ENCODE measurements around the gene SLC17A1. TPM values are rescaled to one million over a fixed set of nuclear protein-coding genes. Genes with fewer than 3 reads are reported as not detected.

The SLC17A1 gene
- total and polyA plus RNA-seq, 5 donors from 2014 or later, result not detected

- peak in 1 of 3 donors; percentile 34 for DNase-seq
- Histone ChIP-seq H3K27ac (ENCODE audit: insufficient read depth, low read length, poor library complexity, severe bottlenecking) (no peak overlapping the region), H3K9me3 (ENCODE audit: control insufficient read depth in 2 of 2, low read length in 2 of 2) (no peaks in the 10 kb centered on the region), H3K4me3 (ENCODE audit: low read depth, low read length) (no peak overlapping the region), H3K36me3 (ENCODE audit: control insufficient read depth, insufficient read depth, low read length) (no peaks in the 10 kb centered on the region), H3K4me1 (ENCODE audit: control insufficient read depth, insufficient read depth, low read length, poor library complexity, severe bottlenecking) (no peaks in the 10 kb centered on the region), H3K27me3 (ENCODE audit: control insufficient read depth, insufficient read depth, low read length) (peaks cover 12% of the 10 kb centered on the region)
- H3K4me1 Mint-ChIP-seq, result peaks cover 0 to 7% (median 0%) of the 10 kb centered on the region in 4 donors
- H3K27me3 Mint-ChIP-seq, result peaks cover 18% of the 10 kb centered on the region
- no peak overlapping the region for H3K4me3 Mint-ChIP-seq
- peak overlapping the region in 1 of 3 donors; percentile 28 for H3K27ac Mint-ChIP-seq
- no peaks in the 10 kb centered on the region for H3K36me3 Mint-ChIP-seq
- ATAC-seq (ENCODE audit: low read depth in 2 of 2), result no peak
- peaks cover 0 to 1% (median 0%) of the 10 kb centered on the region in 7 donors for H3K9me3 Mint-ChIP-seq
Measured at GRCh38 chr6:25872814-25873213, 41.0 kb upstream of the SLC17A1 start.

GRCh38 chr6:25869840-25870239 is 38.0 kb upstream of the SLC17A1 start:
- ATAC-seq (ENCODE audit: low read depth in 2 of 2) (no peak), DNase-seq (no peak)
- Mint-ChIP-seq H3K36me3 (no peaks in the 10 kb centered on the region), H3K4me1 (peaks cover 0 to 11% (median 9%) of the 10 kb centered on the region in 4 donors), H3K27me3 (peaks cover 26% of the 10 kb centered on the region), H3K4me3 (no peak overlapping the region), H3K27ac (no peak overlapping the region), H3K9me3 (peaks cover 0 to 1% (median 0%) of the 10 kb centered on the region in 7 donors)
- Histone ChIP-seq H3K27ac (ENCODE audit: insufficient read depth, low read length, poor library complexity, severe bottlenecking) (no peak overlapping the region), H3K4me3 (ENCODE audit: low read depth, low read length) (no peak overlapping the region), H3K36me3 (ENCODE audit: control insufficient read depth, insufficient read depth, low read length) (no peaks in the 10 kb centered on the region), H3K4me1 (ENCODE audit: control insufficient read depth, insufficient read depth, low read length, poor library complexity, severe bottlenecking) (no peaks in the 10 kb centered on the region), H3K27me3 (ENCODE audit: control insufficient read depth, insufficient read depth, low read length) (peaks cover 12% of the 10 kb centered on the region), H3K9me3 (ENCODE audit: control insufficient read depth in 2 of 2, low read length in 2 of 2) (no peaks in the 10 kb centered on the region)

GRCh38 chr6:25868436-25869183 is 36.8 kb upstream of the SLC17A1 start:
- Histone ChIP-seq H3K4me3 (ENCODE audit: low read depth, low read length) (no peak overlapping the region), H3K4me1 (ENCODE audit: control insufficient read depth, insufficient read depth, low read length, poor library complexity, severe bottlenecking) (no peaks in the 10 kb centered on the region), H3K27me3 (ENCODE audit: control insufficient read depth, insufficient read depth, low read length) (peaks cover 19% of the 10 kb centered on the region), H3K9me3 (ENCODE audit: control insufficient read depth in 2 of 2, low read length in 2 of 2) (no peaks in the 10 kb centered on the region), H3K36me3 (ENCODE audit: control insufficient read depth, insufficient read depth, low read length) (no peaks in the 10 kb centered on the region), H3K27ac (ENCODE audit: insufficient read depth, low read length, poor library complexity, severe bottlenecking) (no peak overlapping the region)
- Mint-ChIP-seq H3K27me3 (peaks cover 25% of the 10 kb centered on the region), H3K4me1 (peaks cover 0 to 11% (median 9%) of the 10 kb centered on the region in 4 donors), H3K27ac (no peak overlapping the region), H3K9me3 (peaks cover 0 to 6% (median 0%) of the 10 kb centered on the region in 7 donors), H3K4me3 (no peak overlapping the region), H3K36me3 (peaks cover 4% of the 10 kb centered on the region)
- DNase-seq, result no peak
- no peak for ATAC-seq (ENCODE audit: low read depth in 2 of 2)

GRCh38 chr6:25866011-25866410 is 34.2 kb upstream of the SLC17A1 start:
- H3K4me3 ChIP-seq (ENCODE audit: low read depth, low read length), result peak overlapping the region; percentile 5
- no peaks in the 10 kb centered on the region for H3K9me3 ChIP-seq (ENCODE audit: control insufficient read depth in 2 of 2, low read length in 2 of 2)
- Mint-ChIP-seq H3K27ac (peak overlapping the region in 1 of 3 donors; percentile 16), H3K4me3 (no peak overlapping the region), H3K9me3 (peaks cover 0 to 5% (median 0%) of the 10 kb centered on the region in 7 donors), H3K4me1 (peaks cover 0 to 11% (median 7%) of the 10 kb centered on the region in 4 donors), H3K27me3 (peaks cover 18% of the 10 kb centered on the region), H3K36me3 (peaks cover 4% of the 10 kb centered on the region)
- H3K4me1 ChIP-seq (ENCODE audit: control insufficient read depth, insufficient read depth, low read length, poor library complexity, severe bottlenecking), result no peaks in the 10 kb centered on the region
- H3K27ac ChIP-seq (ENCODE audit: insufficient read depth, low read length, poor library complexity, severe bottlenecking), result no peak overlapping the region
- H3K27me3 ChIP-seq (ENCODE audit: control insufficient read depth, insufficient read depth, low read length), result peaks cover 29% of the 10 kb centered on the region
- H3K36me3 ChIP-seq (ENCODE audit: control insufficient read depth, insufficient read depth, low read length), result no peaks in the 10 kb centered on the region
- peak; percentile 50 for ATAC-seq (ENCODE audit: low read depth in 2 of 2)
- DNase-seq, result peak in 2 of 3 donors; percentile 24 to 26

- Mint-ChIP-seq H3K4me3 (no peak overlapping the region), H3K27me3 (peaks cover 24% of the 10 kb centered on the region), H3K9me3 (peaks cover 0 to 6% (median 0%) of the 10 kb centered on the region in 7 donors), H3K27ac (no peak overlapping the region), H3K36me3 (peaks cover 4% of the 10 kb centered on the region), H3K4me1 (peaks cover 4 to 11% (median 7%) of the 10 kb centered on the region in 4 donors)
- no peak overlapping the region for H3K27ac ChIP-seq (ENCODE audit: insufficient read depth, low read length, poor library complexity, severe bottlenecking)
- no peaks in the 10 kb centered on the region for H3K36me3 ChIP-seq (ENCODE audit: control insufficient read depth, insufficient read depth, low read length)
- no peaks in the 10 kb centered on the region for H3K4me1 ChIP-seq (ENCODE audit: control insufficient read depth, insufficient read depth, low read length, poor library complexity, severe bottlenecking)
- no peak for DNase-seq
- H3K9me3 ChIP-seq (ENCODE audit: control insufficient read depth in 2 of 2, low read length in 2 of 2), result no peaks in the 10 kb centered on the region
- H3K27me3 ChIP-seq (ENCODE audit: control insufficient read depth, insufficient read depth, low read length), result peaks cover 26% of the 10 kb centered on the region
- no peak overlapping the region for H3K4me3 ChIP-seq (ENCODE audit: low read depth, low read length)
- no peak for ATAC-seq (ENCODE audit: low read depth in 2 of 2)
Measured at GRCh38 chr6:25863360-25863759, 31.5 kb upstream of the SLC17A1 start.

- DNase-seq (no peak), ATAC-seq (ENCODE audit: low read depth in 2 of 2) (no peak)
- Mint-ChIP-seq H3K9me3 (peaks cover 0 to 6% (median 0%) of the 10 kb centered on the region in 7 donors), H3K36me3 (peaks cover 4% of the 10 kb centered on the region), H3K27ac (no peak overlapping the region), H3K27me3 (peaks cover 33% of the 10 kb centered on the region), H3K4me1 (peaks cover 4 to 11% (median 7%) of the 10 kb centered on the region in 4 donors), H3K4me3 (no peak overlapping the region)
- H3K9me3 ChIP-seq (ENCODE audit: control insufficient read depth in 2 of 2, low read length in 2 of 2), result no peaks in the 10 kb centered on the region
- H3K4me3 ChIP-seq (ENCODE audit: low read depth, low read length), result no peak overlapping the region
- H3K27ac ChIP-seq (ENCODE audit: insufficient read depth, low read length, poor library complexity, severe bottlenecking), result no peak overlapping the region
- H3K36me3 ChIP-seq (ENCODE audit: control insufficient read depth, insufficient read depth, low read length), result no peaks in the 10 kb centered on the region
- no peaks in the 10 kb centered on the region for H3K4me1 ChIP-seq (ENCODE audit: control insufficient read depth, insufficient read depth, low read length, poor library complexity, severe bottlenecking)
- peaks cover 28% of the 10 kb centered on the region for H3K27me3 ChIP-seq (ENCODE audit: control insufficient read depth, insufficient read depth, low read length)
Measured at GRCh38 chr6:25862199-25862598, 30.3 kb upstream of the SLC17A1 start.

GRCh38 chr6:25852756-25853155 is 20.9 kb upstream of the SLC17A1 start:
- H3K4me1 ChIP-seq (ENCODE audit: control insufficient read depth, insufficient read depth, low read length, poor library complexity, severe bottlenecking), result no peaks in the 10 kb centered on the region
- DNase-seq (no peak), ATAC-seq (ENCODE audit: low read depth in 2 of 2) (no peak)
- H3K4me3 ChIP-seq (ENCODE audit: low read depth, low read length), result no peak overlapping the region
- peaks cover 55% of the 10 kb centered on the region for H3K27me3 Mint-ChIP-seq
- no peak overlapping the region for H3K27ac Mint-ChIP-seq
- H3K36me3 Mint-ChIP-seq, result no peaks in the 10 kb centered on the region
- no peak overlapping the region for H3K27ac ChIP-seq (ENCODE audit: insufficient read depth, low read length, poor library complexity, severe bottlenecking)
- peaks cover 11% of the 10 kb centered on the region for H3K27me3 ChIP-seq (ENCODE audit: control insufficient read depth, insufficient read depth, low read length)
- no peaks in the 10 kb centered on the region for H3K9me3 ChIP-seq (ENCODE audit: control insufficient read depth in 2 of 2, low read length in 2 of 2)
- H3K9me3 Mint-ChIP-seq, result peaks cover 0 to 2% (median 0%) of the 10 kb centered on the region in 7 donors
- no peaks in the 10 kb centered on the region for H3K4me1 Mint-ChIP-seq
- no peak overlapping the region for H3K4me3 Mint-ChIP-seq
- no peaks in the 10 kb centered on the region for H3K36me3 ChIP-seq (ENCODE audit: control insufficient read depth, insufficient read depth, low read length)

GRCh38 chr6:25851961-25852360 is 20.1 kb upstream of the SLC17A1 start:
- no peak for DNase-seq
- Histone ChIP-seq H3K27me3 (ENCODE audit: control insufficient read depth, insufficient read depth, low read length) (peaks cover 8% of the 10 kb centered on the region), H3K4me1 (ENCODE audit: control insufficient read depth, insufficient read depth, low read length, poor library complexity, severe bottlenecking) (no peaks in the 10 kb centered on the region), H3K9me3 (ENCODE audit: control insufficient read depth in 2 of 2, low read length in 2 of 2) (no peaks in the 10 kb centered on the region), H3K27ac (ENCODE audit: insufficient read depth, low read length, poor library complexity, severe bottlenecking) (no peak overlapping the region), H3K36me3 (ENCODE audit: control insufficient read depth, insufficient read depth, low read length) (no peaks in the 10 kb centered on the region), H3K4me3 (ENCODE audit: low read depth, low read length) (peak overlapping the region; percentile 14)
- Mint-ChIP-seq H3K9me3 (peaks cover 0 to 2% (median 0%) of the 10 kb centered on the region in 7 donors), H3K27me3 (peaks cover 49% of the 10 kb centered on the region), H3K36me3 (no peaks in the 10 kb centered on the region), H3K4me3 (no peak overlapping the region), H3K4me1 (no peaks in the 10 kb centered on the region), H3K27ac (no peak overlapping the region)
- ATAC-seq (ENCODE audit: low read depth in 2 of 2), result no peak
